Superior temporal gyrus (tissue), 1 donor: ENCODE measurements around the gene OR8B4.
"Not testable (repeated sequence)": the region's sequence is repeated elsewhere in the genome, so short reads cannot be mapped to it uniquely, and the experiment has no call there.

Experiments
- DNase-seq: peaks from one replicate; pipeline ENCODE4 v3.0.0-alpha.2; 2016; ENCODE audit errors: extremely low spot score

Gene OR8B4

GRCh38 chr11:124405581-124405980, 19.1 kb downstream of the OR8B4 start:
- no peak for DNase-seq

- DNase-seq, result not testable (repeated sequence)
Observed at GRCh38 chr11:124403186-124403585, 21.5 kb downstream of the OR8B4 start.

GRCh38 chr11:124402326-124402922, 22.2 kb downstream of the OR8B4 start:
- peak; percentile 81 for DNase-seq

GRCh38 chr11:124398924-124399323, 25.7 kb downstream of the OR8B4 start, which contains the start of gene OR8B3:
OR8B3 (minus strand) TSS chr11:124399024; CDS start chr11:124397351, 1,673 bp downstream.
- DNase-seq, result no peak

- not testable (repeated sequence) for DNase-seq
Observed at GRCh38 chr11:124396847-124397246, 27.8 kb downstream of the OR8B4 start.

- no peak for DNase-seq
Observed at GRCh38 chr11:124394408-124394807, 30.3 kb downstream of the OR8B4 start.

GRCh38 chr11:124384399-124384798, 40.3 kb downstream of the OR8B4 start, which contains the start of gene OR8B2:
OR8B2 (minus strand) TSS chr11:124384499; CDS start chr11:124383343, 1,156 bp downstream.
- no peak for DNase-seq

GRCh38 chr11:124382857-124383256, 41.8 kb downstream of the OR8B4 start:
- not testable (repeated sequence) for DNase-seq

GRCh38 chr11:124380585-124380984, 44.1 kb downstream of the OR8B4 start:
- DNase-seq, result no peak

- no peak for DNase-seq
Observed at GRCh38 chr11:124376280-124376679, 48.4 kb downstream of the OR8B4 start.
